ENCODE results near the gene PTPRA. TPM values are rescaled to one million over a fixed set of nuclear protein-coding genes. Genes with fewer than 3 reads are reported as not detected.

Gene PTPRA
- total and polyA plus RNA-seq, 8 donors = 8.1 to 157 (median 21.8) TPM

GRCh38 chr20:2888224-2888955, 15.1 kb downstream of the PTPRA start:
- DNase-seq = no peak
- Histone ChIP-seq H3K9me3 (no peaks in the 10 kb centered on the region), H3K27me3 (no peaks in the 10 kb centered on the region), H3K4me3 (no peak overlapping the region), H3K36me3 (no peaks in the 10 kb centered on the region), H3K4me1 (peaks cover 4 to 44% (median 22%) of the 10 kb centered on the region in 4 donors), H3K27ac (no peak overlapping the region)
- 90 to 95% (median 91%) methylated on average over 4 of the region's 4 CpGs for WGBS, 5 donors
- intact Hi-C loops (cut with DNase I; ENCODE audit: low total_unique reads) = no loop called here
- TF ChIP-seq EP300 (IDR thresholded peaks at IDR 0.05) (no peak), CTCF (IDR thresholded peaks at IDR 0.05) (no peak), POLR2A (IDR thresholded peaks at IDR 0.05) (no peak), POLR2AphosphoS5 (IDR thresholded peaks at IDR 0.05) (no peak)

- TF ChIP-seq EP300 (IDR thresholded peaks at IDR 0.05) (no peak), POLR2A (IDR thresholded peaks at IDR 0.05) (no peak), POLR2AphosphoS5 (IDR thresholded peaks at IDR 0.05) (no peak), CTCF (IDR thresholded peaks at IDR 0.05) (no peak)
- H3K36me3 ChIP-seq = no peaks in the 10 kb centered on the region
- H3K4me3 ChIP-seq = no peak overlapping the region
- peaks cover 4 to 43% (median 22%) of the 10 kb centered on the region in 4 donors for H3K4me1 ChIP-seq
- H3K9me3 ChIP-seq = no peaks in the 10 kb centered on the region
- DNase-seq = no peak
- H3K27ac ChIP-seq = no peak overlapping the region
- 55 to 94% (median 88%) methylated on average over 1 of the region's 1 CpG for WGBS, 5 donors
- intact Hi-C loops (cut with DNase I; ENCODE audit: low total_unique reads) = no loop called here
- no peaks in the 10 kb centered on the region for H3K27me3 ChIP-seq
Observed at GRCh38 chr20:2889209-2889608, 15.9 kb downstream of the PTPRA start.

GRCh38 chr20:2889797-2890196, 16.5 kb downstream of the PTPRA start:
- H3K27ac ChIP-seq = no peak overlapping the region
- H3K4me1 ChIP-seq = peaks cover 4 to 39% (median 21%) of the 10 kb centered on the region in 4 donors
- no peak overlapping the region for H3K4me3 ChIP-seq
- no peak for DNase-seq
- H3K9me3 ChIP-seq = peaks cover 0 to 2% (median 0%) of the 10 kb centered on the region in 4 donors
- H3K27me3 ChIP-seq = no peaks in the 10 kb centered on the region
- 94 to 97% (median 96%) methylated on average over 3 of the region's 3 CpGs for WGBS, 5 donors
- TF ChIP-seq EP300 (IDR thresholded peaks at IDR 0.05) (no peak), CTCF (IDR thresholded peaks at IDR 0.05) (no peak), POLR2AphosphoS5 (IDR thresholded peaks at IDR 0.05) (no peak), POLR2A (IDR thresholded peaks at IDR 0.05) (no peak)
- intact Hi-C loops (cut with DNase I; ENCODE audit: low total_unique reads) = no loop called here
- H3K36me3 ChIP-seq = no peaks in the 10 kb centered on the region

GRCh38 chr20:2890742-2891141, 17.5 kb downstream of the PTPRA start:
- H3K4me1 ChIP-seq = peaks cover 4 to 33% (median 18%) of the 10 kb centered on the region in 4 donors
- TF ChIP-seq POLR2AphosphoS5 (IDR thresholded peaks at IDR 0.05) = no peak
- no peak for TF ChIP-seq POLR2A (IDR thresholded peaks at IDR 0.05)
- no peak for TF ChIP-seq CTCF (IDR thresholded peaks at IDR 0.05)
- TF ChIP-seq EP300 (IDR thresholded peaks at IDR 0.05) = no peak
- H3K9me3 ChIP-seq = peaks cover 0 to 10% (median 4%) of the 10 kb centered on the region in 4 donors
- H3K36me3 ChIP-seq = peaks cover 0 to 6% (median 0%) of the 10 kb centered on the region in 4 donors
- DNase-seq = no peak
- no peak overlapping the region for H3K27ac ChIP-seq
- intact Hi-C loops (cut with DNase I; ENCODE audit: low total_unique reads) = no loop called here
- H3K4me3 ChIP-seq = no peak overlapping the region
- no peaks in the 10 kb centered on the region for H3K27me3 ChIP-seq
- 57 to 63% (median 58%) methylated on average over 2 of the region's 2 CpGs for WGBS, 5 donors

All from stomach (tissue), 9 donors.